C4-2B (cell line): Measurements from ENCODE around the gene CSE1L.
"Not testable (repeated sequence)": the region's sequence is repeated elsewhere in the genome, so short reads cannot be mapped to it uniquely, and the experiment has no call there.

ENCODE experiments used
- CTCF ChIP-seq: fragments of 450-650 bp; conservative IDR thresholded peaks from 2 replicates; pipeline ENCODE4 v1.5.1; 2017; ENCODE audit warnings: mild to moderate bottlenecking
- ZFX ChIP-seq: fragments of 450-650 bp; IDR thresholded peaks from 2 replicates; pipeline ENCODE4 v1.6.1; 2017

GRCh38 chr20:49028177-49028576 is 17.9 kb upstream of the CSE1L start:
- TF ChIP-seq CTCF, ZFX: not testable (repeated sequence)
